NB4 (cell line): Measurements from ENCODE around the gene NT5E.

Source experiments
- DNase-seq: peaks from one replicate; pipeline ENCODE4 v3.0.0; 2010; ENCODE audit warnings: low read depth
- H3K4me3 ChIP-seq: one replicate; pipeline ENCODE4 v1.5.1; 2011; ENCODE audit warnings: mild to moderate bottlenecking, low read depth, low read length, moderate library complexity
- CTCF ChIP-seq: IDR thresholded peaks from one replicate; pipeline ENCODE4 v1.5.1; 2012; ENCODE audit warnings: low read depth, low read length
- MYC ChIP-seq: IDR thresholded peaks from 2 replicates; pipeline ENCODE4 v1.6.1; 2011; ENCODE audit warnings: low read depth, low read length
- POLR2A ChIP-seq: IDR thresholded peaks from 2 replicates; pipeline ENCODE4 v1.6.1; 2011; ENCODE audit warnings: mild to moderate bottlenecking; ENCODE audit not compliant: insufficient read length; ENCODE audit errors: extremely low read depth
- TF ChIP-seq, protein P1 (sequence below): IDR thresholded peaks from 2 replicates; pipeline ENCODE4 v1.6.1; 2011; ENCODE audit warnings: low read depth, low read length

Gene NT5E

DNA sequence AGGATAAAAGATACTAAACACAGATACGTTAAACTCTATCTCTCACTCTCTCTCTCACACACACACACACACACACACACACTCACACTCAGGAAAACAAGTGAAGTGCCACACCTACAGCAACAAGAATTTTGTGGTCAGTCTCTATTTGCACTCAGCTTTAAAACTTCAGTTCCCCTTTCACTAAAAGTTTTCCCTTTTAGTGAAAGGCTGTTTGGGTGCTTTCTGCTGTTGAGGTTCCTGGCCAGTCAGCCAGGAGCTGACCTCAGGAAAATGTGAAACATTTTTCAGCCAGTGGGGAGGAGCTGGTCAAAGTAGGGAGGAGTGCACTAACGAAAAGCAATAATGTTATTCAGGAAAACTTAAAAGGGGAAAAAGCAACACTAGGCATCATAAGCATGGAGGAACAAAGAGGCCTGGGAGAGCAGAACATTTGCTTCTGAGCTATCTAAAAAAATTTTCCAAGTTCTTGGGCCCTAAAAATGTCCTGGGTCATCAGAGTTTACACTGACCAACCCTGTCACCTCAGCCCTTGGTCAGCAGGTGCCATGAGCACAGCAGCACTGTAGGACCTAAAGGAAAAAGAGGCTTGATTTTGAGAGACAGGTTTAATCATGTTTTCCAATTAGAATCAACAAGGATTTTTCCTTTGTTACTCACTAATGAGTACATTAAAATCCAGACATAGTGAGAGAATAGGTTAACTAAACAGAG lies 30.7 kb upstream of the NT5E start:
- TF ChIP-seq CTCF: no peak
- no peak for TF ChIP-seq MYC
- no peak for TF ChIP-seq POLR2A
- TF ChIP-seq, protein P1, sequence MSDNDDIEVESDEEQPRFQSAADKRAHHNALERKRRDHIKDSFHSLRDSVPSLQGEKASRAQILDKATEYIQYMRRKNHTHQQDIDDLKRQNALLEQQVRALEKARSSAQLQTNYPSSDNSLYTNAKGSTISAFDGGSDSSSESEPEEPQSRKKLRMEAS: no peak
- DNase-seq: no peak
- no peak overlapping the region for H3K4me3 ChIP-seq

DNA sequence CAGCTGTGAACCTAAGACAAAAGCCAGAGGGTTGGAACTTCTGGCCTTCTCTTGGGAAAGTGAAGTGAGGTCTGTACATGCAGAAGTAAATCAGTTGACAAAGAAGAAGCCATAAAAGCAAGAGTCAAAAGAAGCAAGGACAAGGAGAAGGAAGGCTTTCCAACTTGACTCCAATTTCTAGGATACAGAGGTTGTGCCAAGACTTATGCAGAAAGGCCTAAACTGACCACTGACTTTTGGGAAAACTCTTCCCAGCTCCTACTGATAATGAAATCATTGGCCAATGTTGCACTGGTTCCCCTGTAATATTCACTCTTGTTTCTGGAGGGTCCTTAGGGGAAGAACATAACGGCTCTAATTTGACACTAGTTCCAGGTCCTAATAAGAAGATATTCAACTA lies 29.3 kb upstream of the NT5E start:
- DNase-seq: no peak
- TF ChIP-seq, protein P1: no peak
- no peak for TF ChIP-seq MYC
- TF ChIP-seq POLR2A: no peak
- no peak for TF ChIP-seq CTCF
- H3K4me3 ChIP-seq: no peak overlapping the region

- no peak overlapping the region for H3K4me3 ChIP-seq
- DNase-seq: no peak
- TF ChIP-seq, protein P1: no peak
- TF ChIP-seq CTCF: no peak
These were observed 28.7 kb upstream of the NT5E start for GRCh38 chr6:85421181-85421580.

- H3K4me3 ChIP-seq: no peak overlapping the region
- DNase-seq: no peak
- no peak for TF ChIP-seq POLR2A
- TF ChIP-seq CTCF: no peak
- TF ChIP-seq, protein P1: no peak
- TF ChIP-seq MYC: no peak
These were observed 27.9 kb upstream of the NT5E start for GRCh38 chr6:85421972-85422371.

GRCh38 chr6:85422996-85423395 lies 26.9 kb upstream of the NT5E start:
- TF ChIP-seq MYC (no peak), CTCF (no peak), POLR2A (no peak)
- TF ChIP-seq, protein P1: no peak
- H3K4me3 ChIP-seq: no peak overlapping the region
- no peak for DNase-seq

- no peak overlapping the region for H3K4me3 ChIP-seq
- TF ChIP-seq POLR2A (no peak), MYC (no peak), CTCF (no peak)
- TF ChIP-seq, protein P1: no peak
- no peak for DNase-seq
These were observed 24.9 kb upstream of the NT5E start for GRCh38 chr6:85424981-85425380.
